GM12878 (cell line): ENCODE measurements around the gene CTNNA1. TPM values are rescaled to one million over a fixed set of nuclear protein-coding genes. Genes with fewer than 3 reads are reported as not detected.

Source experiments
- ATAC-seq: fragments of 200-7000 bp; cut with Tn5 transposase; 3 replicates; pipeline ENCODE4 v1.9.1; 2020; ENCODE audit warnings: mild to moderate bottlenecking, moderate library complexity
- BruUV-seq: library from RNA; stranded (reverse); fragments of 400-500 nt; replicated peaks from 2 replicates; lab custom pipeline; 2021; lab: Mats Ljungman, UMichigan
- CTCF ChIA-PET: fragments of 300-600 bp; sonication (Branson Sonifier 250); formaldehyde crosslinking; extraction: SDS; loops from one replicate; lab custom pipeline; 2021; ENCODE audit warnings: inconsistent platforms; lab: Yijun Ruan, JAX
- POLR2A ChIA-PET: fragments of 350-600 bp; formaldehyde crosslinking; extraction: SDS; loops from one replicate; lab custom pipeline; 2021; ENCODE audit warnings: inconsistent platforms; lab: Charles Lee
- RAD21 ChIA-PET: fragments of 300-600 bp; sonication (Branson Sonifier 250); formaldehyde crosslinking; loops from one replicate; lab custom pipeline; 2023; ENCODE audit warnings: antibody characterized with exemption; ENCODE audit not compliant: unreplicated experiment; lab: Charles Lee
- SMC1A ChIA-PET: fragments of 300-600 bp; sonication (Branson Sonifier 250); formaldehyde crosslinking; loops from one replicate; lab custom pipeline; 2023; ENCODE audit not compliant: unreplicated experiment, uncharacterized antibody; lab: Charles Lee
- DNase-seq: peaks from one replicate; pipeline ENCODE4 v3.0.0-alpha.2; 2011; ENCODE audit warnings: low read depth, low spot score
- FAIRE-seq: peaks from 3 replicates; lab custom pipeline; 2011; peaks lifted over from hg19 to GRCh38; lab: Jason Lieb, UNC
- H2AFZ ChIP-seq: 2 replicates; pipeline ENCODE4 v1.6.0; 2011; ENCODE audit warnings: low read depth, low read length, control low read depth; ENCODE audit not compliant: control insufficient read depth
- H3K27ac ChIP-seq: 2 replicates; pipeline ENCODE4 v1.5.1; 2011; ENCODE audit warnings: control low read depth; ENCODE audit not compliant: control insufficient read depth, insufficient read depth
- H3K27me3 ChIP-seq, 2 experiments: replicated peaks in 1 of 2; 2 replicates each; pipeline versions ENCODE4 v1.6.0 to v1.6.1; 2011; ENCODE audit warnings: low read length in 1 of 2; ENCODE audit not compliant: control insufficient read depth in 2 of 2, insufficient read depth in 2 of 2
- H3K36me3 ChIP-seq, 2 experiments: 2 replicates each; pipeline ENCODE4 v1.5.1; 2011; ENCODE audit warnings: low read length in 1 of 2; ENCODE audit not compliant: control insufficient read depth in 2 of 2, insufficient read depth in 2 of 2
- H3K4me1 ChIP-seq: 2 replicates; pipeline ENCODE4 v1.6.1; 2011; ENCODE audit warnings: mild to moderate bottlenecking, low read length, moderate library complexity, mixed read lengths; ENCODE audit not compliant: control insufficient read depth, insufficient read depth
- H3K4me2 ChIP-seq: 2 replicates; pipeline ENCODE4 v1.6.0; 2011; ENCODE audit warnings: control low read depth; ENCODE audit not compliant: control insufficient read depth, insufficient read depth
- H3K4me3 ChIP-seq: fragments of 200-600 bp; sonication (generic); 2 replicates; pipeline ENCODE4 v1.5.1; 2016
- H3K79me2 ChIP-seq: 2 replicates; pipeline ENCODE4 v1.6.0; 2011; ENCODE audit warnings: low read length; ENCODE audit not compliant: control insufficient read depth, insufficient read depth
- H3K9ac ChIP-seq: 2 replicates; pipeline ENCODE4 v1.8.0; 2011; ENCODE audit warnings: low read length, control low read depth, mixed read lengths; ENCODE audit not compliant: control insufficient read depth, insufficient read depth
- H3K9me3 ChIP-seq: replicated peaks from 3 replicates; pipeline ENCODE4 v1.5.1; 2011; ENCODE audit warnings: mild to moderate bottlenecking, low read length; ENCODE audit not compliant: control insufficient read depth, insufficient read depth
- H4K20me1 ChIP-seq: 2 replicates; pipeline ENCODE4 v1.6.0; 2011; ENCODE audit not compliant: control insufficient read depth, insufficient read depth
- BCLAF1 ChIP-seq: fragments of 450-650 bp; IDR thresholded peaks from 2 replicates; pipeline ENCODE4 v1.6.1; 2017; ENCODE audit warnings: antibody characterized with exemption, mild to moderate bottlenecking, moderate library complexity
- CBX3 ChIP-seq: fragments of 200-600 bp; sonication (generic); IDR thresholded peaks from 2 replicates; pipeline ENCODE4 v1.6.1; 2016; ENCODE audit warnings: low read depth, borderline replicate concordance
- CUX1 ChIP-seq: IDR thresholded peaks from 2 replicates; pipeline ENCODE4 v1.6.1; 2012; ENCODE audit warnings: improper control_type of control experiment, low read depth, low read length; ENCODE audit not compliant: insufficient replicate concordance
- EGR1 ChIP-seq, 2 experiments: IDR thresholded peaks; 1 replicate in 1 of 2; 2 replicates in 1 of 2; pipeline ENCODE4 v1.6.1; 2011 to 2012; ENCODE audit warnings: low read depth in 2 of 2, low read length in 2 of 2, borderline replicate concordance in 1 of 2, mild to moderate bottlenecking in 1 of 2, moderate library complexity in 1 of 2
- KAT2A ChIP-seq: conservative IDR thresholded peaks from 2 replicates; pipeline ENCODE4 v1.6.1; 2011; ENCODE audit warnings: low read depth, low read length; ENCODE audit not compliant: control insufficient read depth
- LARP7 ChIP-seq: fragments of 450-650 bp; IDR thresholded peaks from 2 replicates; pipeline ENCODE4 v1.6.1; 2017; ENCODE audit warnings: mild to moderate bottlenecking
- MYC ChIP-seq: IDR thresholded peaks from 2 replicates; pipeline ENCODE4 v1.6.1; 2011; ENCODE audit warnings: mild to moderate bottlenecking, low read length, moderate library complexity, inconsistent platforms; ENCODE audit not compliant: insufficient read depth, insufficient replicate concordance, insufficient read length, severe bottlenecking
- PML ChIP-seq: IDR thresholded peaks from 2 replicates; pipeline ENCODE4 v1.6.1; 2012; ENCODE audit warnings: low read length, inconsistent platforms
- SIN3A ChIP-seq: IDR thresholded peaks from 2 replicates; pipeline ENCODE4 v1.6.1; 2012; ENCODE audit warnings: low read depth, low read length, improper control_type of control experiment
- SMARCA5 ChIP-seq: fragments of 450-650 bp; IDR thresholded peaks from 2 replicates; pipeline ENCODE4 v1.6.1; 2017; ENCODE audit warnings: mild to moderate bottlenecking
- SP1 ChIP-seq: IDR thresholded peaks from one replicate; pipeline ENCODE4 v1.6.1; 2011; ENCODE audit warnings: low read depth, low read length
- SUZ12 ChIP-seq: fragments of 200-600 bp; sonication (generic); IDR thresholded peaks from one replicate; pipeline ENCODE4 v1.6.1; 2018; ENCODE audit warnings: antibody characterized with exemption, mild to moderate bottlenecking; ENCODE audit not compliant: unreplicated experiment
- ZNF217 ChIP-seq: fragments of 450-650 bp; IDR thresholded peaks from 2 replicates; pipeline ENCODE4 v1.6.1; 2017; ENCODE audit warnings: antibody characterized with exemption, mild to moderate bottlenecking
- ZNF24 ChIP-seq: fragments of 450-650 bp; IDR thresholded peaks from 2 replicates; pipeline ENCODE4 v1.6.1; 2017; ENCODE audit warnings: antibody characterized with exemption, mild to moderate bottlenecking
- WGBS: methylation state at CpG from one replicate; pipeline ENCODE4 v1.1.6; 2016; ENCODE audit warnings: low lambda C conversion rate; ENCODE audit not compliant: insufficient replicate concordance, insufficient coverage; ENCODE audit errors: missing lambda C conversion rate; 5-methylcytosine and 5-hydroxymethylcytosine counted together
- in situ Hi-C: fragments of 300-500 bp; cut with MboI; formaldehyde crosslinking; loops from 9 replicates; pipeline ENCODE4 v1.14.3; 2018; ENCODE audit warnings: mixed read lengths
- intact Hi-C: fragments of 100-400 bp; cut with micrococcal nuclease; formaldehyde crosslinking; loops from one replicate; pipeline ENCODE4 v1.14.2; 2022; ENCODE audit not compliant: unreplicated experiment
- polyA plus RNA-seq, 11 experiments: library from polyadenylated mRNA; depleted of rRNA in 4 of 11; unstranded in 6 of 11; stranded (reverse) in 5 of 11; fragments of >200 nt; fragmentation: Nextera tagmentation in 4 of 11; fragmentation: Illumina TruSeq in 1 of 11; extraction: Ambion mirVana in 4 of 11; extraction: Trizol in 1 of 11; gene quantifications; 1 replicate in 1 of 11; 2 replicates in 10 of 11; pipeline versions ENCODE4 v1.2.1 to v1.2.3, GENCODE V29; 2011 to 2016; ENCODE audit warnings: inconsistent platforms in 2 of 11, missing spikeins in 2 of 11, low read depth in 1 of 11
- total RNA-seq, 4 experiments: library from RNA; depleted of rRNA in 3 of 4; stranded (reverse); fragments of >200 nt in 3 of 4; fragmentation: Illumina TruSeq in 1 of 4; extraction: Trizol in 1 of 4; gene quantifications; 2 replicates each; pipeline versions ENCODE4 v1.2.1 to v1.2.3, GENCODE V29; 2013 to 2021

The CTNNA1 gene
- total and polyA plus RNA-seq, 10 of the 15 experiments (the other 5 are each of a cell fraction or from before 2014, with no cell fraction given) = 32.6 to 104 (median 57.7) TPM

GRCh38 chr5:138951091-138951985, 198.1 kb downstream of the CTNNA1 start:
- no peak overlapping the region for H2AFZ ChIP-seq
- H3K9ac ChIP-seq = no peak overlapping the region
- DNase-seq = no peak
- no peak for FAIRE-seq
- no peaks in the 10 kb centered on the region for H3K27me3 ChIP-seq
- H3K4me2 ChIP-seq = no peak overlapping the region
- ChIA-PET CTCF (no interaction called here), SMC1A (no interaction called here), POLR2A (no interaction called here), RAD21 (no interaction called here)
- 92% methylated on average over 18 of the region's 18 CpGs for WGBS
- no peaks in the 10 kb centered on the region; the same call in 1 of the 2 replicates for H3K4me1 ChIP-seq
- no peaks in the 10 kb centered on the region for H3K9me3 ChIP-seq
- TF ChIP-seq BCLAF1 = no peak
- TF ChIP-seq MYC = no peak
- TF ChIP-seq PML = no peak
- TF ChIP-seq KAT2A = no peak
- no peak for TF ChIP-seq CBX3
- TF ChIP-seq SMARCA5 = no peak
- TF ChIP-seq SIN3A = no peak
- TF ChIP-seq SUZ12 = no peak
- TF ChIP-seq LARP7 = no peak
- TF ChIP-seq ZNF24 = no peak
- TF ChIP-seq CUX1 = no peak
- TF ChIP-seq EGR1 (IDR thresholded peaks at IDR 0.05; ENCODE audit: borderline replicate concordance in 1 of 2, low read depth in 2 of 2, low read length in 2 of 2) = no peak
- no peak for TF ChIP-seq ZNF217
- no peak for TF ChIP-seq SP1
- ATAC-seq = no peak
- BruUV-seq = no TSS peak
- H3K27ac ChIP-seq = no peak overlapping the region
- intact Hi-C loops = no loop called here
- no peaks in the 10 kb centered on the region for H4K20me1 ChIP-seq
- peaks cover 4 to 6% of the 10 kb centered on the region in 2 experiments; a peak in 3 of 4 replicates for H3K36me3 ChIP-seq
- in situ Hi-C loops = no loop called here
- no peaks in the 10 kb centered on the region for H3K79me2 ChIP-seq
- H3K4me3 ChIP-seq = no peak overlapping the region
